Stimulated activated CD4-positive, alpha-beta T cell treated with anti-CD3 and anti-CD28 coated beads, Interleukin-1b, Interleukin-23, amount 100 ng/mL, for 4 hours (primary cell): ENCODE data around the gene CD177.
"Not testable (repeated sequence)": the region's sequence is repeated elsewhere in the genome, so short reads cannot be mapped to it uniquely, and the experiment has no call there.

Experiments
- DNase-seq, 2 donors: peaks; one replicate each; pipeline ENCODE4 v3.0.0-alpha.2; 2020; ENCODE audit warnings: low read depth in 2 of 2

Gene CD177

GRCh38 chr19:43353606-43354304, at the start of gene CD177:
CD177 (plus strand) TSS chr19:43353686; CDS start chr19:43353715, 29 bp downstream.
- no peak for DNase-seq

- DNase-seq = no peak
These were observed 47.8 kb upstream of the CD177 start for GRCh38 chr19:43305642-43306041.

- no peak for DNase-seq
These were observed 47.4 kb upstream of the CD177 start for GRCh38 chr19:43306097-43306496.

GRCh38 chr19:43308244-43308815, 45.2 kb upstream of the CD177 start:
- no peak for DNase-seq

- DNase-seq = no peak
These were observed 44.0 kb upstream of the CD177 start for GRCh38 chr19:43309466-43309865.

- DNase-seq = no peak
These were observed 43.3 kb upstream of the CD177 start for GRCh38 chr19:43310221-43310620.

- no peak for DNase-seq
These were observed 42.2 kb upstream of the CD177 start for GRCh38 chr19:43311256-43311655.

GRCh38 chr19:43311706-43312105, 41.8 kb upstream of the CD177 start:
- DNase-seq = no peak

GRCh38 chr19:43313711-43314495, 39.6 kb upstream of the CD177 start:
- no peak for DNase-seq

GRCh38 chr19:43315851-43316250, 37.6 kb upstream of the CD177 start:
- no peak for DNase-seq

- DNase-seq = no peak
These were observed 36.7 kb upstream of the CD177 start for GRCh38 chr19:43316591-43317319.

- no peak for DNase-seq
These were observed 35.3 kb upstream of the CD177 start for GRCh38 chr19:43318203-43318602.

- no peak for DNase-seq
These were observed 34.6 kb upstream of the CD177 start for GRCh38 chr19:43318796-43319314.

GRCh38 chr19:43320546-43320945, 32.9 kb upstream of the CD177 start:
- no peak for DNase-seq

- DNase-seq = not testable (repeated sequence)
These were observed 26.7 kb upstream of the CD177 start for GRCh38 chr19:43326761-43327160.

GRCh38 chr19:43328561-43328960, 24.9 kb upstream of the CD177 start:
- not testable (repeated sequence) for DNase-seq

- not testable (repeated sequence) for DNase-seq
These were observed 24.4 kb upstream of the CD177 start for GRCh38 chr19:43329049-43329448.

- DNase-seq = no peak
These were observed 23.5 kb upstream of the CD177 start for GRCh38 chr19:43329989-43330388.

- no peak for DNase-seq
These were observed 22.6 kb upstream of the CD177 start for GRCh38 chr19:43330726-43331434.

- no peak for DNase-seq
These were observed 22.0 kb upstream of the CD177 start for GRCh38 chr19:43331435-43332010.
